Measurements from ENCODE around the gene LIMA1.
A peak's percentile ranks its signal among the peaks of the same experiment; 100 is the strongest.

The LIMA1 gene

DNA sequence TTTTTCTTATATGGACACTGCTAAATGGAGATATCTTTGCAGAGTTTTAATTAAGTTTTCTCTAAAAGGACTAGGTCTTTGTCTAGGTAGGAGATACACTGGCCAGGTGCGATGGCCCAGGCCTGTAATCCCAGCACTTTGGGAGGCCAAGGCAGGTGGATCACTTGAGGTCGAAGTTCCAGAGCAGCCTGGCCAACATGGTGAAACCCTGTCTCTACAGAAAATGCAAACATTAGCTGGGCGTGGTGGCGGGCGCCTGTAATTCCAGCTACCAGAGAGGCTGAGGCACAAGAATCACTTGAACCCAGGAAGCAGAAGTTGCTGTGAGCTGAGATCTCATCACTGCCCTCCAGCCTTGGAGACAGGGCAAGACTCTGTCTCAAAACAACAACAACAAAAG lies 99.1 kb downstream of the LIMA1 start:
- peaks cover 36% of the 10 kb centered on the region for H3K4me1 ChIP-seq (ENCODE audit: low read length)
- no peaks in the 10 kb centered on the region for H3K36me3 ChIP-seq (replicated peaks; ENCODE audit: insufficient read depth, low read length)
- H3K9me3 ChIP-seq (replicated peaks; ENCODE audit: insufficient read depth, low read length) = no peaks in the 10 kb centered on the region
- H3K27me3 ChIP-seq (replicated peaks; ENCODE audit: insufficient read depth, low read length) = no peaks in the 10 kb centered on the region
- H3K27ac ChIP-seq (ENCODE audit: low read length) = no peak overlapping the region
- no peaks in the 10 kb centered on the region for H4K20me1 ChIP-seq (ENCODE audit: insufficient read depth, low read length)
- H3K4me3 ChIP-seq (ENCODE audit: low read length) = no peak overlapping the region
- no peak overlapping the region for H2AFZ ChIP-seq (ENCODE audit: low read length)
- peaks cover 14% of the 10 kb centered on the region; the same call in 1 of the 2 replicates for H3F3A ChIP-seq (ENCODE audit: insufficient read depth, low read length)
- no peaks in the 10 kb centered on the region for H3K9me2 ChIP-seq (replicated peaks; ENCODE audit: insufficient read depth, low read length)
- H3K4me2 ChIP-seq (ENCODE audit: low read depth, low read length) = no peak overlapping the region
- TF ChIP-seq EZH2 (optimal IDR thresholded peaks at IDR 0.05; ENCODE audit: low read depth, low read length) (no peak), EZH2phosphoT487 (IDR thresholded peaks at IDR 0.05; ENCODE audit: low read length) (no peak)
- TF ChIP-seq, protein P1, sequence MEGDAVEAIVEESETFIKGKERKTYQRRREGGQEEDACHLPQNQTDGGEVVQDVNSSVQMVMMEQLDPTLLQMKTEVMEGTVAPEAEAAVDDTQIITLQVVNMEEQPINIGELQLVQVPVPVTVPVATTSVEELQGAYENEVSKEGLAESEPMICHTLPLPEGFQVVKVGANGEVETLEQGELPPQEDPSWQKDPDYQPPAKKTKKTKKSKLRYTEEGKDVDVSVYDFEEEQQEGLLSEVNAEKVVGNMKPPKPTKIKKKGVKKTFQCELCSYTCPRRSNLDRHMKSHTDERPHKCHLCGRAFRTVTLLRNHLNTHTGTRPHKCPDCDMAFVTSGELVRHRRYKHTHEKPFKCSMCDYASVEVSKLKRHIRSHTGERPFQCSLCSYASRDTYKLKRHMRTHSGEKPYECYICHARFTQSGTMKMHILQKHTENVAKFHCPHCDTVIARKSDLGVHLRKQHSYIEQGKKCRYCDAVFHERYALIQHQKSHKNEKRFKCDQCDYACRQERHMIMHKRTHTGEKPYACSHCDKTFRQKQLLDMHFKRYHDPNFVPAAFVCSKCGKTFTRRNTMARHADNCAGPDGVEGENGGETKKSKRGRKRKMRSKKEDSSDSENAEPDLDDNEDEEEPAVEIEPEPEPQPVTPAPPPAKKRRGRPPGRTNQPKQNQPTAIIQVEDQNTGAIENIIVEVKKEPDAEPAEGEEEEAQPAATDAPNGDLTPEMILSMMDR (IDR thresholded peaks at IDR 0.05; ENCODE audit: low read length) = no peak
- no peaks in the 10 kb centered on the region for H3K79me2 ChIP-seq (ENCODE audit: low read length)
- DNase-seq = no peak
- no peak overlapping the region for H3K9ac ChIP-seq (ENCODE audit: low read length)

DNA sequence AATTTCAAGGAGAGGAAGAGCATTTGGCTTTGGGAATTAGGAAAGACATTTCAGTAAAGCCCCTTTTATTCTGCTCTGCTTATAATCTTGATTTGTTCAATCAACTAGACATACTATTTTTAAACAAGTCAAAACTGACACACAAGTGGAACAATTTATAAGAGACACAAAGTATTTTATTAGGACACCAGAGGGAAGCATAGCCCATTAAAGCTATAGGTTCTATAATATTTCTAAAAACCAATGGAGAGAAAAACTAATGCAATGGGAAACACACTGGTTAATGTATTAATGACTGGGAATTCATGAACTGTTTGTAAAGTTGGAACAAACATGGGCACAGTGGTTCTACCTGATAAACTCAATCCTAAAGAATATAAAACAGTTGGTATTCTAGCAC lies 100.9 kb downstream of the LIMA1 start:
- no peak for TF ChIP-seq EZH2 (optimal IDR thresholded peaks at IDR 0.05; ENCODE audit: low read depth, low read length)
- TF ChIP-seq, protein P1 (IDR thresholded peaks at IDR 0.05; ENCODE audit: low read length) = 0 out of 2 replicates have a peak, but pooled peaks have one; percentile 4

DNA sequence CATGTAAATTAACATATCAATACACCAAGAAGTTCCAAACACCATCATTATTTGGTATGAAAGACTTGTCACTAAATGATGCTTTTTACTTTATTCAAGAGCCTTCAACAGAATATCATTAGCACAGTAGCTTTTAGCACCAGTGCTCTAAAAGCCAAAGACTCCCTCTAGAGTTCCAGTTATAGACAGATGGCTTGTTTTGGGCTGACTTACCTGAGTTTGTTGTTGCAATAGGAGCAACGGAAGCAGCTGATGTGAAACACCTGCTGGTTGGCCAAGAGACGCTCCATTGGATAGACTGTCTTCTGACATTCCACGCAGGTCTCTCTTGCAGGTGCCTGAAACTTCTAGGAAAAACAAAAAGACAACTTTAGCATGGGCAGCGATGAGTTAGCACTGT lies 101.6 kb downstream of the LIMA1 start:
- Histone ChIP-seq H3K9me3 (replicated peaks; ENCODE audit: insufficient read depth, low read length) (no peaks in the 10 kb centered on the region), H3K27me3 (replicated peaks; ENCODE audit: insufficient read depth, low read length) (no peaks in the 10 kb centered on the region), H3K79me2 (ENCODE audit: low read length) (no peaks in the 10 kb centered on the region), H3K4me1 (ENCODE audit: low read length) (peaks cover 12% of the 10 kb centered on the region), H3K27ac (ENCODE audit: low read length) (no peak overlapping the region), H3F3A (ENCODE audit: insufficient read depth, low read length) (no peaks in the 10 kb centered on the region), H3K4me2 (ENCODE audit: low read depth, low read length) (no peak overlapping the region), H3K36me3 (replicated peaks; ENCODE audit: insufficient read depth, low read length) (no peaks in the 10 kb centered on the region), H4K20me1 (ENCODE audit: insufficient read depth, low read length) (no peaks in the 10 kb centered on the region), H2AFZ (ENCODE audit: low read length) (no peak overlapping the region), H3K9ac (ENCODE audit: low read length) (no peak overlapping the region), H3K9me2 (replicated peaks; ENCODE audit: insufficient read depth, low read length) (no peaks in the 10 kb centered on the region), H3K4me3 (ENCODE audit: low read length) (no peak overlapping the region)
- no peak for TF ChIP-seq EZH2 (optimal IDR thresholded peaks at IDR 0.05; ENCODE audit: low read depth, low read length)
- TF ChIP-seq EZH2phosphoT487 (IDR thresholded peaks at IDR 0.05; ENCODE audit: low read length) = no peak
- TF ChIP-seq, protein P1 (IDR thresholded peaks at IDR 0.05; ENCODE audit: low read length) = no peak
- no peak for DNase-seq

More for the DNA sequence above, 100.9 kb downstream of the LIMA1 start:
- H3K79me2 ChIP-seq (ENCODE audit: low read length) = no peaks in the 10 kb centered on the region
- H3K9me2 ChIP-seq (replicated peaks; ENCODE audit: insufficient read depth, low read length) = no peaks in the 10 kb centered on the region
- H3K27me3 ChIP-seq (replicated peaks; ENCODE audit: insufficient read depth, low read length) = no peaks in the 10 kb centered on the region
- H3K4me2 ChIP-seq (ENCODE audit: low read depth, low read length) = no peak overlapping the region
- H3K4me3 ChIP-seq (ENCODE audit: low read length) = no peak overlapping the region
- DNase-seq = no peak
- no peak overlapping the region for H3K9ac ChIP-seq (ENCODE audit: low read length)
- peaks cover 20% of the 10 kb centered on the region for H3K4me1 ChIP-seq (ENCODE audit: low read length)
- no peak overlapping the region for H2AFZ ChIP-seq (ENCODE audit: low read length)
- no peaks in the 10 kb centered on the region for H4K20me1 ChIP-seq (ENCODE audit: insufficient read depth, low read length)
- H3K9me3 ChIP-seq (replicated peaks; ENCODE audit: insufficient read depth, low read length) = no peaks in the 10 kb centered on the region
- no peaks in the 10 kb centered on the region for H3K36me3 ChIP-seq (replicated peaks; ENCODE audit: insufficient read depth, low read length)
- H3K27ac ChIP-seq (ENCODE audit: low read length) = no peak overlapping the region
- peaks cover 6% of the 10 kb centered on the region; the same call in 1 of the 2 replicates for H3F3A ChIP-seq (ENCODE audit: insufficient read depth, low read length)

All from MM.1S (cell line).